Neuronal stem cell (in vitro differentiated cells): Measurements from ENCODE around the gene MTERF2.

Experiments
- DNase-seq: peaks from one replicate; pipeline ENCODE4 v3.0.0-alpha.2; 2013; ENCODE audit warnings: low spot score
- H2AFZ ChIP-seq: one replicate; pipeline ENCODE4 v1.6.1; 2013; ENCODE audit warnings: mild to moderate bottlenecking, low read length, inconsistent platforms
- H2AK5ac ChIP-seq: 2 replicates; pipeline ENCODE4 v1.6.1; 2013; ENCODE audit warnings: low read depth, mild to moderate bottlenecking, inconsistent platforms, low read length, moderate library complexity, mixed read lengths
- H2BK120ac ChIP-seq: 2 replicates; pipeline ENCODE4 v1.6.1; 2013; ENCODE audit warnings: low read depth, mild to moderate bottlenecking, inconsistent platforms, low read length, moderate library complexity, mixed read lengths
- H2BK12ac ChIP-seq: one replicate; pipeline ENCODE4 v1.6.1; 2013; ENCODE audit warnings: low read length, inconsistent platforms
- H2BK15ac ChIP-seq: 2 replicates; pipeline ENCODE4 v1.6.1; 2013; ENCODE audit warnings: mild to moderate bottlenecking, low read length, inconsistent platforms, mixed read lengths
- H2BK5ac ChIP-seq: one replicate; pipeline ENCODE4 v1.6.1; 2013; ENCODE audit warnings: inconsistent platforms, mild to moderate bottlenecking, low read length, moderate library complexity
- H3K14ac ChIP-seq: one replicate; pipeline ENCODE4 v1.6.1; 2013; ENCODE audit warnings: low read length, inconsistent platforms
- H3K18ac ChIP-seq: 2 replicates; pipeline ENCODE4 v1.6.1; 2013; ENCODE audit warnings: low read length, inconsistent platforms
- H3K23ac ChIP-seq: 2 replicates; pipeline ENCODE4 v1.6.1; 2013; ENCODE audit warnings: low read depth, mild to moderate bottlenecking, mixed read lengths, low read length, inconsistent platforms; ENCODE audit not compliant: poor library complexity
- H3K27ac ChIP-seq: replicated peaks from 3 replicates; pipeline ENCODE4 v1.5.1; 2013; ENCODE audit warnings: low read length, inconsistent platforms
- H3K27me3 ChIP-seq, 3 experiments: 2 replicates each; pipeline ENCODE4 v1.6.1; 2013; ENCODE audit warnings: low read length in 3 of 3, mild to moderate bottlenecking in 2 of 3, inconsistent platforms in 1 of 3, low read depth in 1 of 3, mixed read lengths in 1 of 3, moderate library complexity in 1 of 3; ENCODE audit not compliant: control insufficient read depth in 3 of 3, insufficient read depth in 3 of 3
- H3K36me3 ChIP-seq, 2 donors: replicated peaks in 1 of 2; 2 replicates each; pipeline ENCODE4 v1.6.1; 2013; ENCODE audit warnings: low read length in 2 of 2; ENCODE audit not compliant: control insufficient read depth in 2 of 2, insufficient read depth in 2 of 2
- H3K4ac ChIP-seq: 2 replicates; pipeline ENCODE4 v1.6.1; 2013; ENCODE audit warnings: inconsistent platforms, mild to moderate bottlenecking, low read length, moderate library complexity
- H3K4me1 ChIP-seq, 2 donors: 1 replicate in 1 of 2; 2 replicates in 1 of 2; pipeline ENCODE4 v1.6.1; 2013; ENCODE audit warnings: low read length in 2 of 2, low read depth in 1 of 2; ENCODE audit not compliant: control insufficient read depth in 2 of 2, insufficient read depth in 1 of 2
- H3K4me2 ChIP-seq: one replicate; pipeline ENCODE4 v1.6.1; 2013; ENCODE audit warnings: mild to moderate bottlenecking, low read length, inconsistent platforms; ENCODE audit not compliant: insufficient read depth, poor library complexity, severe bottlenecking
- H3K4me3 ChIP-seq, 2 donors: 2 replicates each; pipeline ENCODE4 v1.5.1; 2013; ENCODE audit warnings: low read length in 2 of 2, mild to moderate bottlenecking in 2 of 2, inconsistent platforms in 1 of 2, moderate library complexity in 1 of 2
- H3K79me1 ChIP-seq: one replicate; pipeline ENCODE4 v1.6.1; 2013; ENCODE audit warnings: low read depth, mild to moderate bottlenecking, inconsistent platforms, low read length, moderate library complexity
- H3K9ac ChIP-seq: one replicate; pipeline ENCODE4 v1.6.1; 2013; ENCODE audit warnings: mild to moderate bottlenecking, low read depth, low read length, inconsistent platforms; ENCODE audit not compliant: poor library complexity
- H3K9me3 ChIP-seq, 2 donors: replicated peaks in 1 of 2; 2 replicates each; pipeline versions ENCODE3 to v1.6.1; 2013; ENCODE audit warnings: low read length in 2 of 2, mild to moderate bottlenecking in 2 of 2, inconsistent platforms in 1 of 2, low read depth in 1 of 2, mixed read lengths in 1 of 2, moderate library complexity in 1 of 2; ENCODE audit not compliant: control insufficient read depth in 2 of 2, insufficient read depth in 1 of 2
- H4K8ac ChIP-seq: one replicate; pipeline ENCODE4 v1.6.1; 2013; ENCODE audit warnings: low read depth, mild to moderate bottlenecking, inconsistent platforms, low read length, moderate library complexity
- H4K91ac ChIP-seq: one replicate; pipeline ENCODE4 v1.6.1; 2013; ENCODE audit warnings: low read length, low read depth, mild to moderate bottlenecking, inconsistent platforms; ENCODE audit not compliant: poor library complexity
- WGBS, 2 donors: extraction: QIAGEN DNeasy Blood & Tissue Kit; methylation state at CpG; one replicate each; pipeline ENCODE4 v1.1.7; 2013; ENCODE audit warnings: missing lambda C conversion rate in 2 of 2, mixed read lengths in 1 of 2; ENCODE audit not compliant: insufficient read length in 2 of 2, insufficient replicate concordance in 1 of 2; ENCODE audit errors: extremely low coverage in 2 of 2; 5-methylcytosine and 5-hydroxymethylcytosine counted together

The MTERF2 gene

DNA sequence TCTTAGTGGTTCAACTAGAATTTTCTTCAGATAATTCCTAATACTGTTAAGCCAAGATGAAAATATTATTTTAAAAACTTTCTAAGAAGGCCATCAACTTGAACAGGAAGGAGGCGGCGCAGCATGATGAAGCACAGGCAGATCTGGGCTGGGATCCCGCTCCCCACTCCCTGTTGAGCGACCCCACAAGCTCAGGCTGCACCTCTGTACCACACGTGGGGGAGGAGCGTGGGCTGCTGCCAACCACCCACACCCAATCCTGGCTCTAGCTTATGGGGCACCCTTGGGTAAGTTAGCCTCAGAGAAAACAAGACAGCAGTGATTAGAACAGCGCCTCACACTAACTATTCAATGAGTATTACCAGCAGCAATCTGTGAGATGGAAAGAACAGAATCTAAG, 6.0 kb downstream of the MTERF2 start:
- H3K4ac ChIP-seq = no peak overlapping the region
- H2AFZ ChIP-seq = no peak overlapping the region
- H3K18ac ChIP-seq = no peak overlapping the region
- no peak overlapping the region for H2BK15ac ChIP-seq
- no peak overlapping the region for H3K4me3 ChIP-seq
- peaks cover 2 to 5% of the 10 kb centered on the region in 2 donors for H3K4me1 ChIP-seq
- peak overlapping the region; percentile 54 for H4K8ac ChIP-seq
- H4K91ac ChIP-seq = no peak overlapping the region
- no peaks in the 10 kb centered on the region for H3K79me1 ChIP-seq
- H3K27me3 ChIP-seq = no peaks in the 10 kb centered on the region
- no peak overlapping the region for H3K23ac ChIP-seq
- H3K36me3 ChIP-seq = peaks cover 7 to 72% of the 10 kb centered on the region in 2 donors
- H3K4me2 ChIP-seq = no peak overlapping the region
- H2BK5ac ChIP-seq = no peak overlapping the region
- no peak overlapping the region for H2BK120ac ChIP-seq
- no peak overlapping the region for H3K14ac ChIP-seq
- DNase-seq = no peak
- no CpG with 5 or more reads among the region's 7 CpGs for WGBS, 2 donors
- no peak overlapping the region for H3K9ac ChIP-seq
- H3K9me3 ChIP-seq = peaks cover 0 to 2% of the 10 kb centered on the region in 2 donors
- no peak overlapping the region for H2AK5ac ChIP-seq
- no peak overlapping the region for H3K27ac ChIP-seq
- H2BK12ac ChIP-seq = no peak overlapping the region

DNA sequence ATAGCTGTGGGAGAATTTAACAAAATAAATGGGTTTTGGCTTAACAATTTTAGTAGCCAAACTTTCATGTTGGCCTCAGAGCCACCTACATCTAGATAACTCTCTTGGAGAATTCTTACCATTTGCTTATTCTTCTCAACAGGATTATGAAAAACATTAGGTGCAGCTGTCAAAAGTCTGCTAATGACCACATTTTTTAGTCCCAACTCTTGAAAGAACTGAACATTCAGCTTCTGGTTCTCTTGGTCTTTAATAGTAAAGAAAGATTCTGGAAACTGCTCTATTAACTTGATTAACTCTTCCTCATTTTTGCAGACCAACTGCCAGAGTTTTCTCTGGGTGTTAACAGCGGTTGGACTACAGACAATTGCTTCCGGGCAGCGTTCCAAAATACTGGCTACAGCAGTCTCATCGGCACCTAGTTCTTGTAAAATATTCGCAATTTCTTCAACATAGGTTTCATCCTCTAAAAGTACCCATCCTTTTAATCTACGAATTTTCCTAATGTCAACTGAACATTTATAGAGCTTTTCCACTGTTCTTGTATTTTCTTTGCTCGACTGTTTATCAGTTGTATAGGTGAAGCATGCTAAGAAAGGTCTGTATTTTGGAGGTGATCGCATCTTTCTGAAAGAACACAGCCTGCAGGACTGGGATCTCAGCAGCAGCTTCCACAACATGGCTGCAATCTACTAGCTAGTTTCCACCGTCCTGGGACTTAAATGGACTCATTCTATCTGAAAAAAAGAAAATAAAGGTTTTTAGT, 8.7 kb downstream of the MTERF2 start:
- Histone ChIP-seq H3K9ac (no peak overlapping the region), H3K36me3 (peaks cover 3 to 65% of the 10 kb centered on the region in 2 donors), H3K4me1 (no peaks in the 10 kb centered on the region), H3K27me3 (no peaks in the 10 kb centered on the region), H3K9me3 (no peaks in the 10 kb centered on the region), H2AFZ (no peak overlapping the region), H4K91ac (no peak overlapping the region), H3K4ac (no peak overlapping the region), H2BK5ac (no peak overlapping the region), H2BK12ac (no peak overlapping the region), H3K79me1 (no peaks in the 10 kb centered on the region), H3K18ac (no peak overlapping the region), H3K4me3 (no peak overlapping the region), H3K4me2 (no peak overlapping the region), H2AK5ac (no peak overlapping the region), H2BK15ac (no peak overlapping the region), H3K14ac (no peak overlapping the region), H3K27ac (no peak overlapping the region), H2BK120ac (no peak overlapping the region), H3K23ac (no peak overlapping the region), H4K8ac (no peak overlapping the region)
- WGBS, 2 donors = 100% methylated on average over 2 of the region's 9 CpGs; no CpG with 5 or more reads in 1 of the 2 donors
- DNase-seq = no peak

DNA sequence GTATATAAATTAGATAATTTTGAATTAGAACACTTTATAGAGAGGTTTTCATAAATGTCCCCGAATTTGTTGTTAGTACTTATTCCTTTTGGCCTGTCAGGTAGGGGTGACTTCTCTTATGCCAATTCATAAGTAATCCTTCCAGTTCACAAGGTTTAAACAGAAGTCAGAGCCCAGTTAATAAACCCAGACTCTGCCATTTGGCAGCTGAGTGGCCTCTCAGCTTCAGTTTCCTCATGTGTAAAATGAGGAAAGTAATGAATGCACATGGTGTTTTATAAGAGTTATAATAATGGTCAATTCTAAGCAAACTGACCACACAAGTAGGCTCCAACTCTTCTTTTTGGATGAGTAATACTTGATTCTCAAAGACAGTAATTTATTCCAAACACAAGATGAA, 10.3 kb downstream of the MTERF2 start:
- Histone ChIP-seq H3K9ac (no peak overlapping the region), H3K9me3 (no peaks in the 10 kb centered on the region), H2BK5ac (no peak overlapping the region), H2BK120ac (no peak overlapping the region), H3K18ac (no peak overlapping the region), H3K14ac (no peak overlapping the region), H3K4me3 (no peak overlapping the region), H3K4me2 (no peak overlapping the region), H3K27ac (no peak overlapping the region), H2BK12ac (no peak overlapping the region), H3K23ac (no peak overlapping the region), H3K36me3 (peaks cover 3 to 66% of the 10 kb centered on the region in 2 donors), H3K4ac (no peak overlapping the region), H4K8ac (no peak overlapping the region), H3K4me1 (no peaks in the 10 kb centered on the region), H2BK15ac (no peak overlapping the region), H2AFZ (no peak overlapping the region), H3K79me1 (no peaks in the 10 kb centered on the region), H3K27me3 (no peaks in the 10 kb centered on the region), H2AK5ac (no peak overlapping the region), H4K91ac (no peak overlapping the region)
- no peak for DNase-seq
- WGBS, 2 donors = no CpG with 5 or more reads among the region's 1 CpG

DNA sequence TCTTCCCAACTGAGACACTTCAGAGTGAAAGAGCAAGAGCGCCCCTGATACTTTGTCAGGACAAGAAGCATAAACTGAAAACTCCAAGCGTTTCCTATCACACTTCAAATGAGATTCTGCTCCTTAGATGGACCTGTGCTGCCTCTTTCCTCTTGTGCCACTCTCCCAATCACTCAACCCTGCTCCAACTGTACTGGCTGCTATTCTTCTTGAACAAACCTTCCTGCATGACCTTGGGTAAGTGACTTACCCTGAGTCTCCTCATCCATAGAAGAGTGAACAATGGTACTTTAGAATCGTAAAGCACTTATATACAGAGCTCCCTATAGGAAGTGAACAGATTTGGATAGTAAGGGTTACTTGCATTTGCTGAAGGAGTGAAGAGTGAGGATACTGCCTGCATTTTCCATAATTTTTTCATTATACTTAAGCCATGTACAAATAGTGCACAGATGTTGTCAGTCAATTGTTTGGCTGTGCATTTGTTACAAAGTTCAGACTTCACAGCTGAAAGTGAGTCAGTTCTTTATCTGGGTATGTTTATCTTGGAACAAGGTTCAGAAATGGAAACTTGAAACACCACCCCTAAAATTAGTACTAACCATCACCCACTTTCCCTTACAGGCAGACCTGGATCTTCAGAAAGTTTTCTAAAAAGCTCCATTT, 10.8 kb downstream of the MTERF2 start:
- H3K36me3 ChIP-seq = peaks cover 3 to 71% of the 10 kb centered on the region in 2 donors
- H3K9me3 ChIP-seq = no peaks in the 10 kb centered on the region
- no peak overlapping the region for H4K8ac ChIP-seq
- no peak for DNase-seq
- H3K4me2 ChIP-seq = no peak overlapping the region
- no peak overlapping the region for H2AFZ ChIP-seq
- H3K4me1 ChIP-seq = no peaks in the 10 kb centered on the region
- H2AK5ac ChIP-seq = no peak overlapping the region
- H3K4me3 ChIP-seq = no peak overlapping the region
- H3K18ac ChIP-seq = no peak overlapping the region
- H2BK15ac ChIP-seq = no peak overlapping the region
- H3K27me3 ChIP-seq = no peaks in the 10 kb centered on the region
- no peak overlapping the region for H3K14ac ChIP-seq
- H3K9ac ChIP-seq = no peak overlapping the region
- no peak overlapping the region for H2BK12ac ChIP-seq
- no peak overlapping the region for H3K23ac ChIP-seq
- H2BK120ac ChIP-seq = no peak overlapping the region
- H2BK5ac ChIP-seq = no peak overlapping the region
- no peak overlapping the region for H4K91ac ChIP-seq
- no peak overlapping the region for H3K27ac ChIP-seq
- H3K4ac ChIP-seq = no peak overlapping the region
- no peaks in the 10 kb centered on the region for H3K79me1 ChIP-seq
- no CpG with 5 or more reads among the region's 3 CpGs for whole genome bisulfite sequencing, 2 donors
